Osteoblast (primary cell): Measurements from ENCODE around the gene NFE2L2. TPM values are rescaled to one million over a fixed set of nuclear protein-coding genes. Genes with fewer than 3 reads are reported as not detected.

Experiments
- DNase-seq: peaks from one replicate; pipeline ENCODE4 v3.0.0; 2011; ENCODE audit warnings: low spot score, mixed read lengths; ENCODE audit not compliant: insufficient read length; ENCODE audit errors: missing footprints
- H2AFZ ChIP-seq: 2 replicates; pipeline ENCODE4 v1.6.0; 2011; ENCODE audit warnings: mild to moderate bottlenecking, low read length
- H3K27ac ChIP-seq: 2 replicates; pipeline ENCODE4 v1.5.1; 2011; ENCODE audit warnings: mild to moderate bottlenecking, low read depth, low read length, moderate library complexity
- H3K27me3 ChIP-seq: 2 replicates; pipeline ENCODE4 v1.6.0; 2012; ENCODE audit warnings: mild to moderate bottlenecking, control low read depth, inconsistent platforms, low read length, moderate library complexity; ENCODE audit not compliant: insufficient read depth
- H3K36me3 ChIP-seq: 2 replicates; pipeline ENCODE4 v1.5.1; 2011; ENCODE audit warnings: mild to moderate bottlenecking, low read length, control low read depth, moderate library complexity; ENCODE audit not compliant: insufficient read depth
- H3K4me1 ChIP-seq: 2 replicates; pipeline ENCODE4 v1.5.1; 2011; ENCODE audit warnings: mild to moderate bottlenecking, low read length, control low read depth, moderate library complexity; ENCODE audit not compliant: insufficient read depth
- H3K4me2 ChIP-seq: 2 replicates; pipeline ENCODE4 v1.6.0; 2011; ENCODE audit warnings: mild to moderate bottlenecking, low read length; ENCODE audit not compliant: insufficient read depth
- H3K4me3 ChIP-seq: fragments of 200-600 bp; sonication (generic); 3 replicates; pipeline ENCODE4 v1.5.1; 2012; ENCODE audit warnings: mild to moderate bottlenecking, low read length, inconsistent platforms; ENCODE audit not compliant: insufficient read depth
- H3K79me2 ChIP-seq: 2 replicates; pipeline ENCODE4 v1.6.0; 2012; ENCODE audit warnings: mild to moderate bottlenecking, low read length, control low read depth, inconsistent platforms; ENCODE audit not compliant: insufficient read depth
- H3K9me3 ChIP-seq: 2 replicates; pipeline ENCODE4 v1.5.1; 2011; ENCODE audit warnings: low read depth, low read length, control low read depth
- H4K20me1 ChIP-seq: 2 replicates; pipeline ENCODE4 v1.6.0; 2012; ENCODE audit warnings: mild to moderate bottlenecking, low read length, control low read depth; ENCODE audit not compliant: insufficient read depth
- CTCF ChIP-seq: IDR thresholded peaks from 2 replicates; pipeline ENCODE4 v1.5.1; 2011; ENCODE audit warnings: mild to moderate bottlenecking, low read depth, low read length, moderate library complexity; ENCODE audit errors: extremely low read depth
- total RNA-seq: library from RNA; depleted of rRNA; stranded (reverse); fragments of >200 nt; gene quantifications from 2 replicates; pipeline ENCODE4 v1.2.3, GENCODE V29; 2012

NFE2L2 gene
- total RNA-seq, 1 donor: 91.9 TPM

- no peaks in the 10 kb centered on the region for H3K36me3 ChIP-seq
- H3K4me3 ChIP-seq: no peak overlapping the region
- no peak overlapping the region for H2AFZ ChIP-seq
- H3K27ac ChIP-seq: no peak overlapping the region
- H3K9me3 ChIP-seq: no peaks in the 10 kb centered on the region
- DNase-seq: no peak
- H4K20me1 ChIP-seq: no peaks in the 10 kb centered on the region
- H3K4me1 ChIP-seq: no peaks in the 10 kb centered on the region
- no peak overlapping the region for H3K4me2 ChIP-seq
- TF ChIP-seq CTCF: no peak
- H3K27me3 ChIP-seq: no peaks in the 10 kb centered on the region
- no peaks in the 10 kb centered on the region for H3K79me2 ChIP-seq
Measured at GRCh38 chr2:177287814-177288213, 23.3 kb upstream of the NFE2L2 start.

GRCh38 chr2:177285892-177286715 is 21.6 kb upstream of the NFE2L2 start:
- no peaks in the 10 kb centered on the region for H3K79me2 ChIP-seq
- H3K4me3 ChIP-seq: no peak overlapping the region
- H3K27me3 ChIP-seq: no peaks in the 10 kb centered on the region
- no peak overlapping the region for H3K4me2 ChIP-seq
- H3K27ac ChIP-seq: no peak overlapping the region
- H3K9me3 ChIP-seq: no peaks in the 10 kb centered on the region
- H2AFZ ChIP-seq: no peak overlapping the region
- H4K20me1 ChIP-seq: no peaks in the 10 kb centered on the region
- DNase-seq: no peak
- peaks cover 7% of the 10 kb centered on the region for H3K4me1 ChIP-seq
- no peak for TF ChIP-seq CTCF
- H3K36me3 ChIP-seq: no peaks in the 10 kb centered on the region

GRCh38 chr2:177284531-177284930 is 20.0 kb upstream of the NFE2L2 start:
- Histone ChIP-seq H3K27me3 (no peaks in the 10 kb centered on the region), H3K9me3 (no peaks in the 10 kb centered on the region)

More at GRCh38 chr2:177284531-177284930, 20.0 kb upstream of the NFE2L2 start:
- no peak overlapping the region for H3K4me2 ChIP-seq
- no peak overlapping the region for H3K4me3 ChIP-seq
- no peaks in the 10 kb centered on the region for H3K79me2 ChIP-seq
- TF ChIP-seq CTCF: no peak
- no peak for DNase-seq
- no peak overlapping the region for H3K27ac ChIP-seq
- H2AFZ ChIP-seq: no peak overlapping the region
- H3K4me1 ChIP-seq: peaks cover 7% of the 10 kb centered on the region
- H3K36me3 ChIP-seq: no peaks in the 10 kb centered on the region
- H4K20me1 ChIP-seq: no peaks in the 10 kb centered on the region
